ENCODE results near the gene NTN5.

GRCh38 chr19:48633148-48634035, 39.4 kb downstream of the NTN5 start:
- TF ChIP-seq POLR2A (IDR thresholded peaks at IDR 0.05), result no peak
- TF ChIP-seq, protein P1, sequence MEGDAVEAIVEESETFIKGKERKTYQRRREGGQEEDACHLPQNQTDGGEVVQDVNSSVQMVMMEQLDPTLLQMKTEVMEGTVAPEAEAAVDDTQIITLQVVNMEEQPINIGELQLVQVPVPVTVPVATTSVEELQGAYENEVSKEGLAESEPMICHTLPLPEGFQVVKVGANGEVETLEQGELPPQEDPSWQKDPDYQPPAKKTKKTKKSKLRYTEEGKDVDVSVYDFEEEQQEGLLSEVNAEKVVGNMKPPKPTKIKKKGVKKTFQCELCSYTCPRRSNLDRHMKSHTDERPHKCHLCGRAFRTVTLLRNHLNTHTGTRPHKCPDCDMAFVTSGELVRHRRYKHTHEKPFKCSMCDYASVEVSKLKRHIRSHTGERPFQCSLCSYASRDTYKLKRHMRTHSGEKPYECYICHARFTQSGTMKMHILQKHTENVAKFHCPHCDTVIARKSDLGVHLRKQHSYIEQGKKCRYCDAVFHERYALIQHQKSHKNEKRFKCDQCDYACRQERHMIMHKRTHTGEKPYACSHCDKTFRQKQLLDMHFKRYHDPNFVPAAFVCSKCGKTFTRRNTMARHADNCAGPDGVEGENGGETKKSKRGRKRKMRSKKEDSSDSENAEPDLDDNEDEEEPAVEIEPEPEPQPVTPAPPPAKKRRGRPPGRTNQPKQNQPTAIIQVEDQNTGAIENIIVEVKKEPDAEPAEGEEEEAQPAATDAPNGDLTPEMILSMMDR (IDR thresholded peaks at IDR 0.05), result no peak
- TF ChIP-seq EP300 (IDR thresholded peaks at IDR 0.05), result no peak
- TF ChIP-seq POLR2AphosphoS5 (IDR thresholded peaks at IDR 0.05), result no peak

Data from suprapubic skin (tissue), 4 donors.